Lower lobe of right lung (tissue), 2 donors: ENCODE measurements around the gene LRRTM2. TPM values are rescaled to one million over a fixed set of nuclear protein-coding genes. Genes with fewer than 3 reads are reported as not detected.

Source experiments
- ATAC-seq, 2 donors: fragments of 200-7000 bp; cut with Tn5 transposase; one replicate each; pipeline ENCODE4 v1.9.1; 2020 to 2022; ENCODE audit warnings: mild to moderate bottlenecking in 2 of 2, moderate library complexity in 2 of 2
- DNase-seq: peaks from one replicate; pipeline ENCODE4 v3.0.0-alpha.2; 2020
- H3K27ac ChIP-seq: fragments of 200-600 bp; one replicate; pipeline ENCODE4 v1.8.0; 2022
- H3K27me3 ChIP-seq: fragments of 200-600 bp; one replicate; pipeline ENCODE4 v1.8.0; 2022; ENCODE audit warnings: low read depth
- H3K36me3 ChIP-seq: fragments of 200-600 bp; one replicate; pipeline ENCODE4 v1.8.0; 2022; ENCODE audit warnings: mild to moderate bottlenecking
- H3K4me1 ChIP-seq: fragments of 200-600 bp; one replicate; pipeline ENCODE4 v1.8.0; 2022
- H3K4me3 ChIP-seq: fragments of 200-600 bp; one replicate; pipeline ENCODE4 v1.8.0; 2022; ENCODE audit warnings: mild to moderate bottlenecking
- H3K9me3 ChIP-seq: fragments of 200-600 bp; one replicate; pipeline ENCODE4 v1.8.0; 2022
- intact Hi-C: fragments of 100-400 bp; cut with DNase I; formaldehyde crosslinking; loops from one replicate; pipeline ENCODE4 v1.11.0; 2022
- total RNA-seq: library from RNA; stranded (reverse); fragmentation: NEBNext Ultra II Directional; extraction: Animal tissue kit (Norgen Biotek cat#: 25700); gene quantifications from one replicate; pipeline ENCODE4 v1.2.1, GENCODE V29; 2021
- TF ChIP-seq, protein P1 (sequence below): fragments of 200-600 bp; IDR thresholded peaks from one replicate; pipeline ENCODE4 v1.8.0; 2022; ENCODE audit warnings: antibody characterized with exemption, mild to moderate bottlenecking
- donor health status: DM: no; HTN: yes; CAD: no; lungs with severe emphysema.

The LRRTM2 gene
- total RNA-seq, 1 donor from 2014 or later = 0.30 TPM

DNA sequence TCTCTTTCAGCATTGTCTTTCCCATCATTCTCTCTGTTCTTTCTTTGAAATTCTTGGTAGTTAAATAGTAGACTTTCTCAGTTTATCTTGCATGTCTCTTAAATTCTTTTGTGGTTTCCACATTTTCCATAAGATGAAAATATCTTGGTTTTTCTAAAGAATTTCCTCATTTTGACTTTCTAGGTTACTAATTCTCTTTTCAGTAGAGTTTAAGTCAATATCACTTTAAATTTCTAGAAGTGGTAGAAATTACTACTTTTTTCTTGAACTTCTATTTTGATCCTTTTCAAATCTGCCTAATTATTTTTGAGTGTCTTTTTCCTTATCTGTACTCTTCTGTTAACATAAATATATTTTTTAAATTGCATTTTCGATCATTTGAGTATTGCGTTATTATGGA is 23.6 kb upstream of the LRRTM2 start:
- H3K36me3 ChIP-seq = peaks cover 34% of the 10 kb centered on the region
- intact Hi-C loops = no loop called here
- ATAC-seq = no peak

GRCh38 chr5:138898299-138898698 is 23.2 kb upstream of the LRRTM2 start:
- no peaks in the 10 kb centered on the region for H3K9me3 ChIP-seq
- TF ChIP-seq, protein P1, sequence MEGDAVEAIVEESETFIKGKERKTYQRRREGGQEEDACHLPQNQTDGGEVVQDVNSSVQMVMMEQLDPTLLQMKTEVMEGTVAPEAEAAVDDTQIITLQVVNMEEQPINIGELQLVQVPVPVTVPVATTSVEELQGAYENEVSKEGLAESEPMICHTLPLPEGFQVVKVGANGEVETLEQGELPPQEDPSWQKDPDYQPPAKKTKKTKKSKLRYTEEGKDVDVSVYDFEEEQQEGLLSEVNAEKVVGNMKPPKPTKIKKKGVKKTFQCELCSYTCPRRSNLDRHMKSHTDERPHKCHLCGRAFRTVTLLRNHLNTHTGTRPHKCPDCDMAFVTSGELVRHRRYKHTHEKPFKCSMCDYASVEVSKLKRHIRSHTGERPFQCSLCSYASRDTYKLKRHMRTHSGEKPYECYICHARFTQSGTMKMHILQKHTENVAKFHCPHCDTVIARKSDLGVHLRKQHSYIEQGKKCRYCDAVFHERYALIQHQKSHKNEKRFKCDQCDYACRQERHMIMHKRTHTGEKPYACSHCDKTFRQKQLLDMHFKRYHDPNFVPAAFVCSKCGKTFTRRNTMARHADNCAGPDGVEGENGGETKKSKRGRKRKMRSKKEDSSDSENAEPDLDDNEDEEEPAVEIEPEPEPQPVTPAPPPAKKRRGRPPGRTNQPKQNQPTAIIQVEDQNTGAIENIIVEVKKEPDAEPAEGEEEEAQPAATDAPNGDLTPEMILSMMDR = no peak
- no peak for ATAC-seq
- no peak overlapping the region for H3K4me3 ChIP-seq
- H3K4me1 ChIP-seq = peaks cover 20% of the 10 kb centered on the region
- H3K27ac ChIP-seq = no peak overlapping the region
- DNase-seq = no peak
- H3K36me3 ChIP-seq = peaks cover 34% of the 10 kb centered on the region
- intact Hi-C loops = no loop called here
- H3K27me3 ChIP-seq = no peaks in the 10 kb centered on the region

More for the DNA sequence above, 23.6 kb upstream of the LRRTM2 start:
- Histone ChIP-seq H3K4me3 (no peak overlapping the region), H3K4me1 (peaks cover 24% of the 10 kb centered on the region), H3K27me3 (no peaks in the 10 kb centered on the region), H3K27ac (no peak overlapping the region), H3K9me3 (no peaks in the 10 kb centered on the region)
- no peak for DNase-seq
- TF ChIP-seq, protein P1 = no peak

- peaks cover 31% of the 10 kb centered on the region for H3K36me3 ChIP-seq
- no peaks in the 10 kb centered on the region for H3K27me3 ChIP-seq
- DNase-seq (no peak), ATAC-seq (no peak)
- H3K9me3 ChIP-seq = no peaks in the 10 kb centered on the region
- no peak overlapping the region for H3K27ac ChIP-seq
- TF ChIP-seq, protein P1 = no peak
- H3K4me3 ChIP-seq = no peak overlapping the region
- peaks cover 9% of the 10 kb centered on the region for H3K4me1 ChIP-seq
- intact Hi-C loops = no loop called here
Observed at GRCh38 chr5:138895918-138896317, 20.8 kb upstream of the LRRTM2 start.

DNA sequence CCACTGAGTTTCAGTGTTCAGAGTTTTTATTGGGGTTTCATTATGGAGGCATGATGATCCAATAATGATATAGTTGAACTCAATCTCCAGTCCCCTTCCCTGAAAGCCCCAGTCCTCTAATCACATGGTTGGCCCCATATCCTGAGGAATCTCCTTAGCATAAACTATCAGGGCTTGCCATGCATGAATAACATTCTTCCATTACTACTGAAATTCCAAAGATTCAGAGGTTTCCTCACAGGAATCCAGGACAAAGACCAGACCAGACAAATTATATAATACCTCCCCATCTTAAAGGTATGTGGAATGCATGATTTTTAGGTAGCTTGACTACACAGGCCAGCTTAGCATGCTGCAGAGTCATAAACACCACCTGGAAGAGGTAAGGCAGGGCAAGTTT is 15.5 kb upstream of the LRRTM2 start:
- Histone ChIP-seq H3K36me3 (peaks cover 68% of the 10 kb centered on the region), H3K4me3 (no peak overlapping the region), H3K27me3 (no peaks in the 10 kb centered on the region), H3K27ac (no peak overlapping the region), H3K9me3 (no peaks in the 10 kb centered on the region), H3K4me1 (no peaks in the 10 kb centered on the region)
- no peak for ATAC-seq
- intact Hi-C loops = no loop called here
- DNase-seq = no peak
- TF ChIP-seq, protein P1 = no peak

- TF ChIP-seq, protein P1 = no peak
- intact Hi-C loops = no loop called here
- ATAC-seq = no peak
- Histone ChIP-seq H3K4me3 (no peak overlapping the region), H3K36me3 (peaks cover 68% of the 10 kb centered on the region), H3K4me1 (no peaks in the 10 kb centered on the region), H3K27ac (no peak overlapping the region), H3K9me3 (no peaks in the 10 kb centered on the region), H3K27me3 (no peaks in the 10 kb centered on the region)
- DNase-seq = no peak
Observed at GRCh38 chr5:138889994-138890393, 14.9 kb upstream of the LRRTM2 start.

GRCh38 chr5:138884554-138884953 is 9.4 kb upstream of the LRRTM2 start:
- peaks cover 11% of the 10 kb centered on the region for H3K4me1 ChIP-seq
- ATAC-seq = no peak

More at GRCh38 chr5:138884554-138884953, 9.4 kb upstream of the LRRTM2 start:
- DNase-seq = no peak
- H3K27ac ChIP-seq = no peak overlapping the region
- no peaks in the 10 kb centered on the region for H3K27me3 ChIP-seq
- H3K9me3 ChIP-seq = no peaks in the 10 kb centered on the region
- intact Hi-C loops = no loop called here
- H3K4me3 ChIP-seq = no peak overlapping the region
- H3K36me3 ChIP-seq = peaks cover 35% of the 10 kb centered on the region
- TF ChIP-seq, protein P1 = no peak
